SK-N-SH (cell line): Measurements from ENCODE around the gene POLN. TPM values are rescaled to one million over a fixed set of nuclear protein-coding genes. Genes with fewer than 3 reads are reported as not detected.
"Not testable (repeated sequence)": the region's sequence is repeated elsewhere in the genome, so short reads cannot be mapped to it uniquely, and the experiment has no call there.

Experiments
- CTCF ChIA-PET: fragments of 300-600, 350-600 bp; formaldehyde crosslinking; extraction: SDS; loops from one replicate; lab custom pipeline; 2021; lab: Yijun Ruan, JAX
- POLR2A ChIA-PET: fragments of 350-600 bp; sonication (Branson Sonifier 250); formaldehyde crosslinking; extraction: SDS; loops from one replicate; lab custom pipeline; 2020; ENCODE audit warnings: antibody characterized with exemption, inconsistent platforms; lab: Yijun Ruan, JAX
- DNase-seq: peaks from one replicate; pipeline ENCODE4 v3.0.0; 2012
- H2AFZ ChIP-seq: fragments of 200-600 bp; sonication (generic); 2 replicates; pipeline ENCODE4 v1.8.1; 2016; ENCODE audit warnings: antibody characterized with exemption, mild to moderate bottlenecking, low read depth
- H3F3A ChIP-seq: fragments of 200-600 bp; sonication (generic); replicated peaks from 2 replicates; pipeline ENCODE3; 2016; ENCODE audit warnings: antibody characterized with exemption, mild to moderate bottlenecking; ENCODE audit not compliant: insufficient read depth
- H3K27ac ChIP-seq, 2 experiments: fragments of 200-500 bp in 1 of 2; fragments of 200-600 bp in 1 of 2; sonication (Bioruptor generic) in 1 of 2; sonication (generic), shearing (Covaris generic) in 1 of 2; 2 replicates each; pipeline versions ENCODE4 v1.5.1 to v1.6.1; 2014 to 2016; ENCODE audit warnings: low read depth in 2 of 2, inconsistent platforms in 1 of 2, low read length in 1 of 2, mild to moderate bottlenecking in 1 of 2, mixed read lengths in 1 of 2
- H3K27me3 ChIP-seq: fragments of 200-600 bp; sonication (generic), shearing (Covaris generic); 2 replicates; pipeline ENCODE4 v1.6.1; 2016; ENCODE audit warnings: mixed run types; ENCODE audit not compliant: insufficient read depth
- H3K36me3 ChIP-seq, 2 experiments: fragments of 200-500 bp in 1 of 2; fragments of 200-600 bp in 1 of 2; sonication (Bioruptor generic) in 1 of 2; sonication (generic) in 1 of 2; replicated peaks in 1 of 2; 2 replicates each; pipeline versions ENCODE3 to v1.5.1; 2014 to 2016; ENCODE audit warnings: low read length in 1 of 2, mild to moderate bottlenecking in 1 of 2; ENCODE audit not compliant: insufficient read depth in 2 of 2, control insufficient read depth in 1 of 2
- H3K4me1 ChIP-seq, 2 experiments: fragments of 200-500 bp in 1 of 2; fragments of 200-600 bp in 1 of 2; sonication (Bioruptor generic) in 1 of 2; sonication (generic), shearing (Covaris generic) in 1 of 2; 2 replicates each; pipeline versions ENCODE4 v1.5.1 to v1.6.1; 2014 to 2016; ENCODE audit warnings: low read depth in 1 of 2, low read length in 1 of 2, mixed run types in 1 of 2; ENCODE audit not compliant: insufficient read depth in 2 of 2, control insufficient read depth in 1 of 2
- H3K4me2 ChIP-seq: fragments of 200-600 bp; sonication (generic), shearing (Covaris generic); 2 replicates; pipeline ENCODE4 v1.6.1; 2017; ENCODE audit warnings: mixed run types
- H3K4me3 ChIP-seq, 2 experiments: fragments of 200-500 bp in 1 of 2; fragments of 200-600 bp in 1 of 2; sonication (Bioruptor generic) in 1 of 2; sonication (generic), shearing (Covaris generic) in 1 of 2; 2 replicates each; pipeline versions ENCODE4 v1.5.1 to v1.8.1; 2014 to 2016; ENCODE audit warnings: low read depth in 2 of 2, inconsistent platforms in 1 of 2, low read length in 1 of 2, mild to moderate bottlenecking in 1 of 2, mixed read lengths in 1 of 2, moderate library complexity in 1 of 2
- H3K79me2 ChIP-seq: fragments of 200-600 bp; sonication (generic); 2 replicates; pipeline ENCODE4 v1.8.1; 2017; ENCODE audit warnings: mild to moderate bottlenecking; ENCODE audit not compliant: insufficient read depth
- H3K9ac ChIP-seq: fragments of 200-600 bp; sonication (generic); 2 replicates; pipeline ENCODE4 v1.6.1; 2017; ENCODE audit warnings: mixed run types
- H3K9me2 ChIP-seq: fragments of 200-600 bp; sonication (generic); 2 replicates; pipeline ENCODE4 v1.6.1; 2017; ENCODE audit warnings: mixed run types
- H3K9me3 ChIP-seq: fragments of 200-600 bp; sonication (generic); 2 replicates; pipeline ENCODE4 v1.6.1; 2017; ENCODE audit warnings: mixed run types, mild to moderate bottlenecking, moderate library complexity
- H4K20me1 ChIP-seq: fragments of 200-600 bp; sonication (generic); 2 replicates; pipeline ENCODE4 v1.6.1; 2017; ENCODE audit warnings: mild to moderate bottlenecking, mixed run types; ENCODE audit not compliant: insufficient read depth
- EZH2phosphoT487 ChIP-seq: fragments of 200-600 bp; sonication (generic); IDR thresholded peaks from 2 replicates; pipeline ENCODE4 v1.6.1; 2017; ENCODE audit warnings: low read depth, mixed run types, mild to moderate bottlenecking, antibody characterized with exemption, moderate library complexity, borderline replicate concordance
- FOXM1 ChIP-seq: IDR thresholded peaks from 2 replicates; pipeline ENCODE4 v1.4.0; 2012; ENCODE audit warnings: low read depth, mild to moderate bottlenecking
- GABPA ChIP-seq: IDR thresholded peaks from 2 replicates; pipeline ENCODE4 v1.4.0; 2012; ENCODE audit warnings: low read depth, mild to moderate bottlenecking
- MEF2A ChIP-seq: IDR thresholded peaks from 2 replicates; pipeline ENCODE4 v1.4.0; 2012; ENCODE audit warnings: low read depth, borderline replicate concordance
- NRF1 ChIP-seq: IDR thresholded peaks from 2 replicates; pipeline ENCODE4 v1.6.1; 2012; ENCODE audit warnings: low read depth, mild to moderate bottlenecking, low read length
- RAD21 ChIP-seq: IDR thresholded peaks from 2 replicates; pipeline ENCODE4 v1.6.1; 2012; ENCODE audit warnings: mild to moderate bottlenecking, low read length
- RXRA ChIP-seq: IDR thresholded peaks from 2 replicates; pipeline ENCODE4 v1.4.0; 2012; ENCODE audit warnings: low read depth, mild to moderate bottlenecking, borderline replicate concordance
- SIN3A ChIP-seq: IDR thresholded peaks from 2 replicates; pipeline ENCODE4 v1.6.1; 2012; ENCODE audit warnings: low read depth, mild to moderate bottlenecking, low read length, moderate library complexity, borderline replicate concordance
- TAF1 ChIP-seq: IDR thresholded peaks from 2 replicates; pipeline ENCODE4 v1.6.1; 2012; ENCODE audit warnings: low read depth, mild to moderate bottlenecking, low read length, moderate library complexity, borderline replicate concordance
- TEAD4 ChIP-seq: IDR thresholded peaks from 2 replicates; pipeline ENCODE4 v1.4.0; 2012; ENCODE audit warnings: mild to moderate bottlenecking, borderline replicate concordance; ENCODE audit not compliant: insufficient read depth
- YY1 ChIP-seq: IDR thresholded peaks from 2 replicates; pipeline ENCODE4 v1.4.0; 2012; ENCODE audit warnings: low read depth, mild to moderate bottlenecking
- WGBS: methylation state at CpG from one replicate; pipeline ENCODE4 v1.1.6; 2017; ENCODE audit warnings: low lambda C conversion rate; 5-methylcytosine and 5-hydroxymethylcytosine counted together
- polyA plus RNA-seq, 3 experiments: library from polyadenylated mRNA; depleted of rRNA; stranded (reverse); fragments of >200 nt; gene quantifications; 2 replicates each; pipeline ENCODE4 v1.2.3, GENCODE V29; 2012
- TF ChIP-seq, protein P1 (sequence below): IDR thresholded peaks from 2 replicates; pipeline ENCODE4 v1.4.0; 2012; ENCODE audit warnings: low read depth
- TF ChIP-seq, protein P2 (sequence below): fragments of 200-600 bp; sonication (generic); IDR thresholded peaks from 2 replicates; pipeline ENCODE4 v1.6.1; 2017; ENCODE audit warnings: antibody characterized with exemption, mild to moderate bottlenecking, moderate library complexity
- TF ChIP-seq, protein P3 (sequence below): IDR thresholded peaks from 2 replicates; pipeline ENCODE4 v1.4.0; 2012; ENCODE audit warnings: low read depth, borderline replicate concordance

POLN gene
- polyA plus RNA-seq, 1 of the 3 experiments (the other 2 are of a cell fraction): 0.67 TPM

DNA sequence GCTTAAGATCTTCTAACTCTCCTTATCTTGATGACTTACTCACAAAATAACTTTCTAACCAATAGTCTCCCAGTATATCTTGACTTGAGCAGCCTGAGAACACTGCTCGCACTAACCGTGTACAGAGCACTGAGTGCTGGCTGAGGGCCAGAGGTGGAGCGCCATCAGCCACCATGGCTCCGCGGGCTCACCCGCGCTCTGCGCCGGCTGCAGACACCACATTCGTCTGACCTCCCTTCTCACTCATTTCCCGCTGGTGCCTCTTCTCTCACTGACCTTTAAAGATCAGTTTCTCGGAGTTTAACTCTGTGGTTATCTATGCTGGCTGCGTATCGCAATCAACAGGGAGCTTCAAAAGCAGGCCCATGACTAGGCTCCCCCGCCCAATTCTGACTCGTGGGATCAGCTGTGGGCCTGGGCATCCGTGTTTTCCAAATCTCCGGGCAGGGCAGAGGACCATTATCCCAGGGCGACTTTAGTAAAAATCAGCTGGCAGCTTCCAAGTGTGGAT, 78.6 kb downstream of the POLN start:
- 87% methylated on average over 18 of the region's 19 CpGs for WGBS
- CTCF ChIA-PET: interaction anchor here (0.5 kb wide), 1 partner anchor 418 kb away, joined by 3 read pairs; no protein-coding TSS in a partner anchor
- H2AFZ ChIP-seq: no peak overlapping the region

DNA sequence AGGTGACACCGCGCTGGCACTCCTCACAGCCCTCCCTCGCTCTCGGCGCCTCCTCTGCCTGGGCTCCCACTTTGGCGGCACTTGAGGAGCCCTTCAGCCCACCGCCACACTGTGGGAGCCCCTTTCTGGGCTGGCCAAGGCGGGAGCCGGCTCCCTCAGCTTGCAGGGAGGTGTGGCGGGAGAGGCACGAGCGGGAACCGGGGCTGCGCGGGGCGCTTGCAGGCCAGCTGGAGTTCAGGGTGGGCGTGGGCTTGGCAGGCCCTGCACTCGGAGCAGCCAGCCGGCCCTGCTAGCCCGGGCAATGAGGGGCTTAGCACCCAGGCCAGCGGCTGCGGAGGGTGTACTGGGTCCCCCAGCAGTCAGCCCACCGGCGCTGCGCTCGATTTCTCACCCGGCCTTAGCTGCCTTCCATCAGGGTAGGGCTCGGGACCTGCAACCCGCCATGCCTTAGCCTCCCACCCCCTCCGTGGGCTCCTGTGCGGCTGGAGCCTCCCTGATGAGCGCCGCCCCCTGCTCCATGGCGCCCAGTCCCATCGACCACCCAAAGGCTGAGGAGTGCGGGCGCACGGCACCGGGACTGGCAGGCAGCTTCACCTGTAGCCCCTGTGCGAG, 80.7 kb downstream of the POLN start:
- H3F3A ChIP-seq, H3K79me2 ChIP-seq, H4K20me1 ChIP-seq, H3K9me3 ChIP-seq, H3K27me3 ChIP-seq, H3K27ac ChIP-seq, H3K9ac ChIP-seq, POLR2A ChIA-PET, H3K36me3 ChIP-seq, H2AFZ ChIP-seq, H3K4me1 ChIP-seq, H3K4me2 ChIP-seq, DNase-seq, H3K9me2 ChIP-seq, H3K4me3 ChIP-seq: not testable (repeated sequence)
- 90% methylated on average over 28 of the region's 40 CpGs for WGBS
- CTCF ChIA-PET: interaction anchor here (1.3 kb wide), 1 partner anchor 59 kb away, joined by 3 read pairs; no protein-coding TSS in a partner anchor

More for the DNA sequence above, 78.6 kb downstream of the POLN start:
- Histone ChIP-seq H3K4me2 (no peak overlapping the region), H3K9ac (no peak overlapping the region), H3K27me3 (no peaks in the 10 kb centered on the region), H3K9me2 (no peaks in the 10 kb centered on the region), H3K4me1 (peaks cover 0 to 13% of the 10 kb centered on the region in 2 experiments; a peak in 1 of 4 replicates), H4K20me1 (no peaks in the 10 kb centered on the region), H3K36me3 (no peaks in the 10 kb centered on the region), H3F3A (no peaks in the 10 kb centered on the region), H3K9me3 (no peaks in the 10 kb centered on the region), H3K4me3 (no peak overlapping the region), H3K79me2 (no peaks in the 10 kb centered on the region), H3K27ac (no peak overlapping the region)
- DNase-seq: no peak
- POLR2A ChIA-PET: no interaction called here
- no peak for TF ChIP-seq YY1

DNA sequence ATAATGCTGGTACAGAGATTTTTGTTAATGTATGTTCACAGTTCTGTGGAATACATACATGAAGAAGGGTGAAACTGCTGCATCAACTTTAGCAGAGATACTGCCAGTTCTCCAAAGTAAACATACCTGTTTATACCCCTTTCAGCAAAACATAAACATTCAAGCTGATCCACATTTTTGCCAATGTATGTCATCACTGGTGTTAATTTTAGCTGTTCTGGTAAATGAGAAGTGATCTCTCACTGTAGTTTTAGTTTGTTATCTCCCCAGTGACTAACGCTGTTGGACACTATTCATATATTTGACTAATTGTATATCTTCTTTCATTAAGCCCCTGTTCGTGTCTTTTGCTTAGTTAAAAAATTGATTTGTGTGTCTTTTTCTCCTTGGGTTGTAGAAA, 82.0 kb downstream of the POLN start:
- Histone ChIP-seq H3K27ac (no peak overlapping the region), H3K9me2 (no peaks in the 10 kb centered on the region), H3K4me1 (no peaks in the 10 kb centered on the region), H2AFZ (no peak overlapping the region), H3K9ac (no peak overlapping the region), H3K4me3 (no peak overlapping the region), H3K9me3 (0 out of 2 replicates have a peak, but pooled peaks cover 1% of the 10 kb centered on the region), H3K27me3 (no peaks in the 10 kb centered on the region), H3F3A (no peaks in the 10 kb centered on the region), H3K36me3 (no peaks in the 10 kb centered on the region), H3K4me2 (no peak overlapping the region), H4K20me1 (no peaks in the 10 kb centered on the region), H3K79me2 (no peaks in the 10 kb centered on the region)
- no peak for DNase-seq
- ChIA-PET POLR2A (no interaction called here), CTCF (no interaction called here)
- TF ChIP-seq SIN3A: no peak
- TF ChIP-seq TEAD4: no peak
- 90% methylated on average over 2 of the region's 2 CpGs for WGBS

DNA sequence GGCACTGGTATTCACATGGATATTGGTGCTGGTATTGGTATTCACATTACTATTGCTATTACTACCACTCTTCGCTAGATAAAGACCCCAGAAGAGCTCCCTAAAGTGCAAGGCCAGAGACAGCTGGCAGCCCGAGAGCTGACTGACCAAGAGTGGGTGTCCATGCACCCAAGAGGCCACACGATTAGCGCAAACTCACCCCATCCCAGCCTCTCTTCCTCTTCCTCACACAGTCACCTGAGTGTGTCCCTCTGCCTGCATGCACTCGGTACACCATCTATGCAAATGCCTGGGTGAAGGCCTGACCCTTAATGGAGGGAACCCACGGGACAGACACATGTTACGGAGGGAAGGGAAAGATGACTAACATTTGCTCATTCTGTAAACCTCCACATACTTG, 86.7 kb downstream of the POLN start:
- H4K20me1 ChIP-seq: no peaks in the 10 kb centered on the region
- DNase-seq: no peak
- no peak overlapping the region for H3K9ac ChIP-seq
- H3K27ac ChIP-seq: no peak overlapping the region
- H3K36me3 ChIP-seq: no peaks in the 10 kb centered on the region
- no peak overlapping the region for H2AFZ ChIP-seq
- H3K9me2 ChIP-seq: no peaks in the 10 kb centered on the region
- H3K79me2 ChIP-seq: no peaks in the 10 kb centered on the region
- WGBS: 74% methylated on average over 7 of the region's 7 CpGs
- no peak overlapping the region for H3K4me2 ChIP-seq
- H3F3A ChIP-seq: no peaks in the 10 kb centered on the region
- POLR2A ChIA-PET: no interaction called here
- no peak overlapping the region for H3K4me3 ChIP-seq
- peaks cover 10% of the 10 kb centered on the region for H3K9me3 ChIP-seq
- no peaks in the 10 kb centered on the region for H3K4me1 ChIP-seq
- H3K27me3 ChIP-seq: no peaks in the 10 kb centered on the region
- CTCF ChIA-PET: no interaction called here
- TF ChIP-seq RXRA (no peak), MEF2A (no peak), GABPA (no peak), NRF1 (no peak), FOXM1 (no peak), TAF1 (no peak), EZH2phosphoT487 (no peak), RAD21 (no peak)
- TF ChIP-seq, protein P1, sequence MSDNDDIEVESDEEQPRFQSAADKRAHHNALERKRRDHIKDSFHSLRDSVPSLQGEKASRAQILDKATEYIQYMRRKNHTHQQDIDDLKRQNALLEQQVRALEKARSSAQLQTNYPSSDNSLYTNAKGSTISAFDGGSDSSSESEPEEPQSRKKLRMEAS: no peak
- TF ChIP-seq, protein P2, sequence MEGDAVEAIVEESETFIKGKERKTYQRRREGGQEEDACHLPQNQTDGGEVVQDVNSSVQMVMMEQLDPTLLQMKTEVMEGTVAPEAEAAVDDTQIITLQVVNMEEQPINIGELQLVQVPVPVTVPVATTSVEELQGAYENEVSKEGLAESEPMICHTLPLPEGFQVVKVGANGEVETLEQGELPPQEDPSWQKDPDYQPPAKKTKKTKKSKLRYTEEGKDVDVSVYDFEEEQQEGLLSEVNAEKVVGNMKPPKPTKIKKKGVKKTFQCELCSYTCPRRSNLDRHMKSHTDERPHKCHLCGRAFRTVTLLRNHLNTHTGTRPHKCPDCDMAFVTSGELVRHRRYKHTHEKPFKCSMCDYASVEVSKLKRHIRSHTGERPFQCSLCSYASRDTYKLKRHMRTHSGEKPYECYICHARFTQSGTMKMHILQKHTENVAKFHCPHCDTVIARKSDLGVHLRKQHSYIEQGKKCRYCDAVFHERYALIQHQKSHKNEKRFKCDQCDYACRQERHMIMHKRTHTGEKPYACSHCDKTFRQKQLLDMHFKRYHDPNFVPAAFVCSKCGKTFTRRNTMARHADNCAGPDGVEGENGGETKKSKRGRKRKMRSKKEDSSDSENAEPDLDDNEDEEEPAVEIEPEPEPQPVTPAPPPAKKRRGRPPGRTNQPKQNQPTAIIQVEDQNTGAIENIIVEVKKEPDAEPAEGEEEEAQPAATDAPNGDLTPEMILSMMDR: no peak
- TF ChIP-seq, protein P3, sequence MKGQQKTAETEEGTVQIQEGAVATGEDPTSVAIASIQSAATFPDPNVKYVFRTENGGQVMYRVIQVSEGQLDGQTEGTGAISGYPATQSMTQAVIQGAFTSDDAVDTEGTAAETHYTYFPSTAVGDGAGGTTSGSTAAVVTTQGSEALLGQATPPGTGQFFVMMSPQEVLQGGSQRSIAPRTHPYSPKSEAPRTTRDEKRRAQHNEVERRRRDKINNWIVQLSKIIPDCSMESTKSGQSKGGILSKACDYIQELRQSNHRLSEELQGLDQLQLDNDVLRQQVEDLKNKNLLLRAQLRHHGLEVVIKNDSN: no peak
